Mammary epithelial cell (primary cell): ENCODE results near the gene CYP2C9.

Experiments
- CTCF ChIP-seq, 2 donors: IDR thresholded peaks in 1 of 2; conservative IDR thresholded peaks in 1 of 2; 2 replicates each; pipeline ENCODE4 v1.5.1; 2011 to 2012; ENCODE audit warnings: inconsistent platforms in 2 of 2, low read length in 2 of 2, mild to moderate bottlenecking in 2 of 2, control low read depth in 1 of 2, low read depth in 1 of 2; ENCODE audit not compliant: insufficient read depth in 1 of 2; ENCODE audit errors: extremely low read depth in 1 of 2
- EZH2 ChIP-seq: IDR thresholded peaks from 2 replicates; pipeline ENCODE4 v1.6.1; 2012; ENCODE audit warnings: low read length, inconsistent platforms, borderline replicate concordance

- TF ChIP-seq CTCF (conservative IDR thresholded peaks at IDR 0.05 in 1 of 2, IDR thresholded peaks at IDR 0.05 in 1 of 2; ENCODE audit: extremely low read depth in 1 of 2, insufficient read depth in 1 of 2, low read depth in 1 of 2, low read length in 2 of 2) (no peak), EZH2 (no peak)
Measured at GRCh38 chr10:95034401-95034800, 95.9 kb downstream of the CYP2C9 start.
